Right lobe of liver (tissue), 6 donors: ENCODE measurements around the gene MAG. TPM values are rescaled to one million over a fixed set of nuclear protein-coding genes. Genes with fewer than 3 reads are reported as not detected.
A peak's percentile ranks its signal among the peaks of the same experiment; 100 is the strongest.

Experiments used
- ATAC-seq, 4 donors: fragments of 200-7000 bp; cut with Tn5 transposase; one replicate each; pipeline ENCODE4 v1.9.1; 2020; ENCODE audit warnings: mild to moderate bottlenecking in 4 of 4, moderate library complexity in 4 of 4
- DNase-seq, 3 donors: peaks; one replicate each; pipeline ENCODE4 v3.0.0-alpha.2; 2020
- H3K27ac ChIP-seq, 3 donors: fragments of 200-600 bp; one replicate each; pipeline ENCODE4 v1.8.0; 2022
- H3K27me3 ChIP-seq, 2 donors: fragments of 200-600 bp; one replicate each; pipeline ENCODE4 v1.8.0; 2022
- H3K36me3 ChIP-seq, 4 donors: fragments of 200-600 bp; sonication (generic) in 1 of 4; one replicate each; pipeline versions ENCODE4 v1.5.1 to v1.8.0; 2017 to 2022; ENCODE audit warnings: control low read depth in 1 of 4
- H3K4me1 ChIP-seq, 4 donors: fragments of 200-600 bp; sonication (generic) in 1 of 4; one replicate each; pipeline versions ENCODE4 v1.5.1 to v1.8.0; 2017 to 2022; ENCODE audit warnings: control low read depth in 1 of 4
- H3K4me3 ChIP-seq, 3 donors: fragments of 200-600 bp; one replicate each; pipeline ENCODE4 v1.8.0; 2022
- H3K9me3 ChIP-seq, 4 donors: fragments of 200-600 bp; sonication (generic) in 1 of 4; one replicate each; pipeline versions ENCODE4 v1.5.1 to v1.8.0; 2017 to 2022; ENCODE audit warnings: control low read depth in 1 of 4
- CTCF ChIP-seq, 4 donors: fragments of 200-600 bp in 3 of 4; fragments of 450-650 bp in 1 of 4; IDR thresholded peaks; one replicate each; pipeline versions ENCODE4 v1.5.1 to v1.8.0; 2016 to 2022; ENCODE audit warnings: antibody characterized with exemption in 4 of 4, mild to moderate bottlenecking in 2 of 4
- POLR2A ChIP-seq: fragments of 450-650 bp; IDR thresholded peaks from one replicate; pipeline ENCODE4 v1.6.1; 2017; ENCODE audit warnings: antibody characterized with exemption, mild to moderate bottlenecking
- WGBS: methylation state at CpG from one replicate; pipeline ENCODE4 v1.1.6; 2018; ENCODE audit warnings: low coverage, low lambda C conversion rate; ENCODE audit not compliant: insufficient coverage; ENCODE audit errors: missing lambda C conversion rate; 5-methylcytosine and 5-hydroxymethylcytosine counted together
- intact Hi-C, 2 donors: fragments of 100-400 bp; cut with DNase I; formaldehyde crosslinking; loops; one replicate each; pipeline versions ENCODE4 v1.11.2 to v1.14.1; 2022
- total RNA-seq, 6 experiments: library from RNA; depleted of rRNA in 2 of 6; stranded (reverse); fragments of >200 nt in 2 of 6; fragmentation: NEBNext Ultra II Directional in 3 of 6; extraction: Animal tissue kit (Norgen Biotek cat#: 25700) in 3 of 6; gene quantifications; one replicate each; pipeline versions ENCODE4 v1.1.0 to v1.2.4, GENCODE V29; 2016 to 2023
- donor health status: DM: no; HTN: yes; CAD: no.
- donor health status: DM: no; HTN: no; CAD: no.
- donor health status: DM: no; HTN: no; CAD: no.
- donor health status: DM: no; HTN: yes; CAD: no.
- donor health status: DM: no; HTN: yes; CAD: no.

Gene MAG
- total RNA-seq, 6 experiments from 2014 or later, result 0.40 TPM; not detected in 5

DNA sequence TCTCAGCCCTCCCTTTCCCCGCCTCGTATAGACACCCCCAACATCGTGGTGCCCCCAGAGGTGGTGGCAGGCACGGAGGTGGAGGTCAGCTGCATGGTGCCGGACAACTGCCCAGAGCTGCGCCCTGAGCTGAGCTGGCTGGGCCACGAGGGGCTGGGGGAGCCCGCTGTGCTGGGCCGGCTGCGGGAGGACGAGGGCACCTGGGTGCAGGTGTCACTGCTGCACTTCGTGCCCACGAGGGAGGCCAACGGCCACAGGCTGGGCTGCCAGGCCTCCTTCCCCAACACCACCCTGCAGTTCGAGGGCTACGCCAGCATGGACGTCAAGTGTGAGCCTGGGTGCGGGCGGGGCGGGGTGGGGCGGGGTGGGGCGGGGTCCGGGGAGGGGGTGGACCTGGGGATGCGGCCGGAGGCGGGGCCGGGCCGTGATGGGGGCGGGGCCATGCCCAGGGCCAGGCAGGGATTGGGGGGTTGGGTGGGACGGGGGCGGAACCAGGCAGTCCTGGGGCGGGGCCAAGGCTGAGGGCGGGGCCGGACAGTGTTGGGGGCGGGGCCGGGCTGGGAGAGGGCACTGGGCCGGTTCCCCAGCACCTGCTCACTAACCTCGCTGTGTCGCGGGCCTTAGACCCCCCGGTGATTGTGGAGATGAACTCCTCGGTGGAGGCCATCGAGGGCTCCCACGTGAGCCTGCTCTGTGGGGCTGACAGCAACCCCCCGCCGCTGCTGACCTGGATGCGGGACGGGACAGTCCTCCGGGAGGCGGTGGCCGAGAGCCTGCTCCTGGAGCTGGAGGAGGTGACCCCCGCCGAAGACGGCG is 7.8 kb downstream of the MAG start:
- no peak overlapping the region for H3K4me3 ChIP-seq
- no peaks in the 10 kb centered on the region for H3K27me3 ChIP-seq
- no peaks in the 10 kb centered on the region for H3K9me3 ChIP-seq
- no peaks in the 10 kb centered on the region for H3K36me3 ChIP-seq
- intact Hi-C loops, result no loop called here
- ATAC-seq (peak in 1 of 4 donors; percentile 10), DNase-seq (no peak)
- TF ChIP-seq CTCF (IDR thresholded peaks at IDR 0.05) (no peak), POLR2A (no peak)
- no peak overlapping the region for H3K27ac ChIP-seq
- WGBS, result 33% methylated on average over 4 of the region's 55 CpGs
- no peaks in the 10 kb centered on the region for H3K4me1 ChIP-seq

DNA sequence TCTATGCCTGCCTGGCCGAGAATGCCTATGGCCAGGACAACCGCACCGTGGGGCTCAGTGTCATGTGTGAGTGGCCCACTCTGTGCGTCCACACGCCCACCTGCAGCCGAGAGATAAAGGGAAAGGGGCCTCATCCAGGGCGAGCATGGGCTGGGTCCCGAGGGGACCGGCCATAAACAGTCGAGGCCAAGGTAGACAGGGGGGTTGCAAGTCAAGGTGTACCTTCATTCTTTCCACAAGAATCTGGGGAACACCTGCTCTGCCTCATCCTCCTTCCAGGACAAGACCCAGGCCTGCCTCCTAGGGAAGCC is 8.3 kb downstream of the MAG start:
- ATAC-seq (no peak), DNase-seq (no peak)
- intact Hi-C loops, result no loop called here
- Histone ChIP-seq H3K4me1 (no peaks in the 10 kb centered on the region), H3K9me3 (no peaks in the 10 kb centered on the region), H3K36me3 (no peaks in the 10 kb centered on the region), H3K4me3 (no peak overlapping the region), H3K27me3 (no peaks in the 10 kb centered on the region), H3K27ac (no peak overlapping the region)
- no peak for TF ChIP-seq CTCF (IDR thresholded peaks at IDR 0.05)
- no peak for TF ChIP-seq POLR2A
- 95% methylated on average over 4 of the region's 10 CpGs for WGBS

- Histone ChIP-seq H3K36me3 (no peaks in the 10 kb centered on the region), H3K4me1 (peaks cover 0 to 7% (median 0%) of the 10 kb centered on the region in 4 donors), H3K9me3 (no peaks in the 10 kb centered on the region), H3K4me3 (no peak overlapping the region), H3K27me3 (no peaks in the 10 kb centered on the region), H3K27ac (no peak overlapping the region)
- no peak for ATAC-seq
- TF ChIP-seq POLR2A (no peak), CTCF (IDR thresholded peaks at IDR 0.05) (no peak)
- intact Hi-C loops, result no loop called here
- 100% methylated on average over 2 of the region's 2 CpGs for WGBS
- no peak for DNase-seq
Measured at GRCh38 chr19:35301961-35302360, 10.0 kb downstream of the MAG start.

DNA sequence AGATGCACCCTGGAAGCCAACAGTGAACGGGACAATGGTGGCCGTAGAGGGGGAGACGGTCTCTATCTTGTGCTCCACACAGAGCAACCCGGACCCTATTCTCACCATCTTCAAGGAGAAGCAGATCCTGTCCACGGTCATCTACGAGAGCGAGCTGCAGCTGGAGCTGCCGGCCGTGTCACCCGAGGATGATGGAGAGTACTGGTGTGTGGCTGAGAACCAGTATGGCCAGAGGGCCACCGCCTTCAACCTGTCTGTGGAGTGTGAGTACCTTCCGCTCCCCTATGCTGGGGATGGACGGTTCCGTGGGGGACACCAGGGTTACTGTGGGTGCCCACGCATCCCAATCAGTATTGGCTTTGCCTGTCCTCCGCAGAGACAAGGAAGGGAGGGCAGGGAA is 10.5 kb downstream of the MAG start:
- no peaks in the 10 kb centered on the region for H3K27me3 ChIP-seq
- no peaks in the 10 kb centered on the region for H3K36me3 ChIP-seq
- no peak for TF ChIP-seq POLR2A
- intact Hi-C loops, result no loop called here
- DNase-seq, result no peak
- no peak for ATAC-seq
- WGBS, result 78% methylated on average over 6 of the region's 16 CpGs
- H3K27ac ChIP-seq, result no peak overlapping the region
- peaks cover 0 to 7% (median 0%) of the 10 kb centered on the region in 4 donors for H3K4me1 ChIP-seq
- no peak overlapping the region for H3K4me3 ChIP-seq
- H3K9me3 ChIP-seq, result no peaks in the 10 kb centered on the region

DNA sequence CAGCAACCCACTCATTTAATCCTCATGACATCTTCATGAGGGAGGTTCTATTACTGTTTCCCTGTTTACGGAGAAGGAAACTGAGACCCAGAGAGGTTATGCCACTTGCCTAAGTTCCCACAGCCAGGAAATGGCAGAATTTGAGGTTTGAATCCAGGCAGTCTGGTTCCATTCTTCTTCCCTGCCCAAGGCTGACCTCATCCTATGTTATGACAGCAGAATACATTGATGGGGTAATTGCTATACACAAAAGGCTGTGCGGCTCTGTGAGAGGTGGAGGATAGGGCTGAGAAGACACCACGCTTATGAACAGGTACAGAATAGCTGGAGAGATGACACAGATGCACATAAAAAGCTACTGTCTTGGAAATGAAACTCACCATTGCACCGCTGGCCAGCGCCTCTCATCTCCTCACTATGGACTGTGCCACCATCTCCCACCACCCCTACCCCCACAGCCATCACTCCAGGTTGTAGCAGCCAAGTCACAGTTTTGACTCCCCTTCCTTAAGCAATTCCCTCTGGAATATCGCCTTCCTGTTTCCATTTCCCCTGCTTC is 11.5 kb downstream of the MAG start:
- Histone ChIP-seq H3K36me3 (no peaks in the 10 kb centered on the region), H3K4me3 (no peak overlapping the region), H3K9me3 (no peaks in the 10 kb centered on the region), H3K27me3 (no peaks in the 10 kb centered on the region), H3K27ac (no peak overlapping the region), H3K4me1 (peaks cover 0 to 7% (median 0%) of the 10 kb centered on the region in 4 donors)
- TF ChIP-seq POLR2A (no peak), CTCF (IDR thresholded peaks at IDR 0.05) (no peak)
- intact Hi-C loops, result no loop called here
- WGBS, result 74% methylated on average over 5 of the region's 6 CpGs
- ATAC-seq (no peak), DNase-seq (no peak)
